Neural cell (in vitro differentiated cells): ENCODE data around the gene PPP3R1. TPM values are rescaled to one million over a fixed set of nuclear protein-coding genes. Genes with fewer than 3 reads are reported as not detected.

Experiments used
- H2AFZ ChIP-seq: fragments of 200-600, 300-800 bp; sonication (generic), shearing (Covaris generic); 2 replicates; pipeline ENCODE4 v1.6.0; 2014; ENCODE audit warnings: low read depth, mild to moderate bottlenecking, antibody characterized with exemption, low read length, moderate library complexity
- H3F3A ChIP-seq: fragments of 200-600 bp; shearing (Covaris generic); 2 replicates; pipeline ENCODE4 v1.6.1; 2016; ENCODE audit warnings: mild to moderate bottlenecking, moderate library complexity, mixed read lengths, antibody characterized with exemption, low read length; ENCODE audit not compliant: insufficient read depth, poor library complexity, severe bottlenecking
- H3K27ac ChIP-seq: fragments of 200-600, 300-800 bp; sonication (generic), shearing (Covaris generic); 2 replicates; pipeline ENCODE4 v1.5.1; 2014; ENCODE audit warnings: mild to moderate bottlenecking, low read length, moderate library complexity
- H3K27me3 ChIP-seq: fragments of 300-800, 200-600 bp; sonication (generic), shearing (Covaris generic); 2 replicates; pipeline ENCODE4 v1.6.0; 2014; ENCODE audit warnings: mild to moderate bottlenecking, low read depth, low read length, moderate library complexity; ENCODE audit not compliant: insufficient read depth
- H3K36me3 ChIP-seq: fragments of 300-800, 200-600 bp; sonication (generic), shearing (Covaris generic); 2 replicates; pipeline ENCODE4 v1.5.1; 2014; ENCODE audit warnings: mild to moderate bottlenecking, antibody characterized with exemption, low read length, moderate library complexity; ENCODE audit not compliant: insufficient read depth
- H3K4me2 ChIP-seq: fragments of 300-800, 200-600 bp; sonication (generic), shearing (Covaris generic); 2 replicates; pipeline ENCODE4 v1.6.0; 2014; ENCODE audit warnings: mild to moderate bottlenecking, low read length
- H3K4me3 ChIP-seq: fragments of 300-800, 200-600 bp; sonication (generic), shearing (Covaris generic); 2 replicates; pipeline ENCODE4 v1.5.1; 2014; ENCODE audit warnings: mild to moderate bottlenecking, low read length, moderate library complexity
- H3K79me2 ChIP-seq: fragments of 200-600 bp; shearing (Covaris generic); replicated peaks from 2 replicates; pipeline ENCODE4 v1.6.0; 2014; ENCODE audit warnings: mild to moderate bottlenecking, low read length, moderate library complexity; ENCODE audit not compliant: insufficient read depth
- H3K9ac ChIP-seq: fragments of 300-800, 200-600 bp; sonication (generic), shearing (Covaris generic); 2 replicates; pipeline ENCODE4 v1.6.1; 2016; ENCODE audit warnings: mild to moderate bottlenecking, low read length, mixed read lengths
- H3K9me2 ChIP-seq: fragments of 200-600 bp; shearing (Covaris generic); 2 replicates; pipeline ENCODE4 v1.6.1; 2016; ENCODE audit warnings: mild to moderate bottlenecking, low read length, mixed read lengths; ENCODE audit not compliant: insufficient read depth
- H3K9me3 ChIP-seq: fragments of 200-600, 300-800 bp; sonication (generic), shearing (Covaris generic); 2 replicates; pipeline ENCODE4 v1.6.1; 2016; ENCODE audit warnings: mild to moderate bottlenecking, mixed run types, low read length, moderate library complexity, mixed read lengths
- H4K20me1 ChIP-seq: fragments of 200-600 bp; shearing (Covaris generic); 2 replicates; pipeline ENCODE4 v1.6.1; 2016; ENCODE audit warnings: mild to moderate bottlenecking, mixed run types; ENCODE audit not compliant: insufficient read depth
- CTCF ChIP-seq: fragments of 450-650 bp; IDR thresholded peaks from 2 replicates; pipeline ENCODE4 v1.5.1; 2014; ENCODE audit warnings: antibody characterized with exemption, mild to moderate bottlenecking, moderate library complexity; ENCODE audit not compliant: poor library complexity, severe bottlenecking
- EP300 ChIP-seq: fragments of 450-650 bp; conservative IDR thresholded peaks from 2 replicates; pipeline ENCODE4 v1.6.1; 2014; ENCODE audit warnings: antibody characterized with exemption, mild to moderate bottlenecking, moderate library complexity; ENCODE audit not compliant: poor library complexity, severe bottlenecking
- EZH2 ChIP-seq: fragments of 200-600, 300-800 bp; shearing (Covaris generic), sonication (generic); IDR thresholded peaks from 2 replicates; pipeline ENCODE4 v1.6.1; 2014; ENCODE audit warnings: antibody characterized with exemption, low read length, borderline replicate concordance, mild to moderate bottlenecking; ENCODE audit not compliant: insufficient read depth, poor library complexity, severe bottlenecking
- MXI1 ChIP-seq: fragments of 450-650 bp; conservative IDR thresholded peaks from 2 replicates; pipeline ENCODE4 v1.6.1; 2014; ENCODE audit warnings: antibody characterized with exemption, mild to moderate bottlenecking; ENCODE audit not compliant: poor library complexity, severe bottlenecking
- POLR2AphosphoS5 ChIP-seq: IDR thresholded peaks from 2 replicates; pipeline ENCODE4 v1.6.1; 2012
- RAD21 ChIP-seq: fragments of 450-650 bp; conservative IDR thresholded peaks from 2 replicates; pipeline ENCODE4 v1.6.1; 2014; ENCODE audit warnings: antibody characterized with exemption, mild to moderate bottlenecking, moderate library complexity
- REST ChIP-seq: IDR thresholded peaks from 2 replicates; pipeline ENCODE4 v1.6.1; 2012; ENCODE audit warnings: borderline replicate concordance
- SMC3 ChIP-seq: fragments of 450-650 bp; conservative IDR thresholded peaks from 2 replicates; pipeline ENCODE4 v1.6.1; 2014; ENCODE audit warnings: antibody characterized with exemption, mild to moderate bottlenecking, moderate library complexity; ENCODE audit not compliant: poor library complexity
- TAF1 ChIP-seq: IDR thresholded peaks from 2 replicates; pipeline ENCODE4 v1.6.1; 2012; ENCODE audit warnings: low read depth
- polyA plus RNA-seq: library from polyadenylated mRNA; depleted of rRNA; stranded (reverse); fragments of >200 nt; gene quantifications from 2 replicates; pipeline ENCODE4 v1.2.3, GENCODE V29; 2014

PPP3R1 gene
- polyA plus RNA-seq, 1 donor from 2014 or later = 45.3 TPM

GRCh38 chr2:68217729-68218128, 34.6 kb downstream of the PPP3R1 start:
- H3K4me3 ChIP-seq = no peak overlapping the region
- no peak overlapping the region for H3K9ac ChIP-seq
- no peak overlapping the region for H3K4me2 ChIP-seq
- H3K27ac ChIP-seq = no peak overlapping the region
- H3K27me3 ChIP-seq = no peaks in the 10 kb centered on the region
- no peaks in the 10 kb centered on the region for H3K9me2 ChIP-seq
- no peak overlapping the region for H2AFZ ChIP-seq
- H3K79me2 ChIP-seq = peaks cover 91% of the 10 kb centered on the region
- H3K36me3 ChIP-seq = no peaks in the 10 kb centered on the region
- TF ChIP-seq MXI1 (no peak), RAD21 (no peak), EZH2 (no peak), POLR2AphosphoS5 (no peak), EP300 (no peak), SMC3 (no peak), REST (no peak), CTCF (no peak), TAF1 (no peak)
- H3F3A ChIP-seq = no peaks in the 10 kb centered on the region
- no peaks in the 10 kb centered on the region for H4K20me1 ChIP-seq
- no peaks in the 10 kb centered on the region for H3K9me3 ChIP-seq

- Histone ChIP-seq H3K27ac (no peak overlapping the region), H3F3A (no peaks in the 10 kb centered on the region), H3K9ac (no peak overlapping the region), H4K20me1 (no peaks in the 10 kb centered on the region), H3K36me3 (no peaks in the 10 kb centered on the region), H3K79me2 (peaks cover 85% of the 10 kb centered on the region), H3K27me3 (no peaks in the 10 kb centered on the region), H3K4me2 (no peak overlapping the region), H3K4me3 (no peak overlapping the region), H2AFZ (no peak overlapping the region), H3K9me2 (no peaks in the 10 kb centered on the region), H3K9me3 (no peaks in the 10 kb centered on the region)
- no peak for TF ChIP-seq CTCF
- no peak for TF ChIP-seq EZH2
- no peak for TF ChIP-seq SMC3
- no peak for TF ChIP-seq MXI1
- no peak for TF ChIP-seq REST
- no peak for TF ChIP-seq POLR2AphosphoS5
Measured at GRCh38 chr2:68216454-68217310, 35.6 kb downstream of the PPP3R1 start.
